SW 1271 (cell line): ENCODE measurements around the gene ZNF791.
"Not testable (repeated sequence)": the region's sequence is repeated elsewhere in the genome, so short reads cannot be mapped to it uniquely, and the experiment has no call there.

Experiments
- DNase-seq, 2 experiments: peaks; one replicate each; lab custom pipeline; 2025; lab: John Stamatoyannopoulos, UW

The ZNF791 gene

DNA sequence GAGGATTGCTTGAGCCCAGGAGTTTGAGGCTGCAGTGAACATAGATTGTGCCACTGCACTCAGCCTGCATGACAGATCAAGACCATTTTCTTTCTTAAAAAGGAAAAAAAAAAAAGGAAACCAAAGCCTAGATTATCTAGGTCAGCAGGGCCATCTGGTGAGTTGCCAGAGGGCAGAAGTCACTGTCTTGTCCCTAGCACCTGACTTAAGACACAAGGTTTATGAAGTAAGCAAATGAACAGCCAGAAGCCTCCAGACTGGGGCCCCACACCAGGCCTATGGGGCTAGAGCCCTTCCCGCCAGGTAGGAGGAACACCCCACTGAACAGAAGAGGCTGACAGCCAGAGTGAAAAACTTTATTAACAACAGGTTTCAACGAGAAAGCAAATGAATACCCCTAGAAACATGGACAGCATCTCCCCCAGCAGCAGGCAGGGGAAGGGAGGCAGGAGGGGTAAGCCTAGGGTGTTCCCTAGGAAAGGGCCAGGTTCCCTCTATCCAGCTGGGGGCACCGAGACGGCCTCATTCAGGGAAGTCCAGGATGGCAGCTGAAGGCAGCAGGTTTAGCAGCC is 57.1 kb downstream of the ZNF791 start:
- no peak for DNase-seq

DNA sequence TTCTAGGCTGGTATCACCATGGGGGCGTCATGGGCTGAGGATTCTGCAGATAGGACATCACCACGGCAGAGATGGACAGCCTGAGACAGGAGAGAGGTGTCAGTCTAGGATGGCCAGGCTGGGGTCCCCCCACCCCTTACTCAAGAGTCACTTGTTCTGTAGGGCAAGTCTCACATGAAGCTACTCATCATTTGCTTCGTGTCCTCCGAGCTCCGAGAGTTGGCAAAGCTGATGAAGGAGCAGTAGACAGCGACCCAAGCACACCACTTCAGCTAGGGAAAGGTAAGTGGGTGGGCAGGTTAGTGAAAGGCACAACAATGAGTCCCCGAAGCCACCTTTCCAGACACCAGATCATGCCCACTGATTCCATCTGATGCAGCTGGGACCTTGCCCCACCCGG is 57.6 kb downstream of the ZNF791 start:
- DNase-seq: no peak

DNA sequence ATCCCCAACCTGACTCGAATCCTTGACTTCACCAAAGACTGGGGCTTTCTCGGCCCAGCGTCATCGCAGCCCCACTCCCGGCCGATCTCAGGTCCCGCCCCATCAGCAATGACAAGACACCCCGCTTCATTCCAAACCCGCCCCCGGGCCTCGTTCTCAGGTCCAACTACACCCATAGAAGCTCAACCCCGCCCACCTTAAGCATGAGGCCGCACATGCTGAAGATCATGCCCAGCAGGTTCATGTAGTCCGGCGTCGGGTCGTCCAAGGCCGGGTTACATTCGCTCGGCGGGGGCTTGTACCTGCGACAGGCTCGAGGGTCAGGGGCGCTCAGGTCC is 58.2 kb downstream of the ZNF791 start:
- peak in 1 of 2 experiments; percentile 67 for DNase-seq

DNA sequence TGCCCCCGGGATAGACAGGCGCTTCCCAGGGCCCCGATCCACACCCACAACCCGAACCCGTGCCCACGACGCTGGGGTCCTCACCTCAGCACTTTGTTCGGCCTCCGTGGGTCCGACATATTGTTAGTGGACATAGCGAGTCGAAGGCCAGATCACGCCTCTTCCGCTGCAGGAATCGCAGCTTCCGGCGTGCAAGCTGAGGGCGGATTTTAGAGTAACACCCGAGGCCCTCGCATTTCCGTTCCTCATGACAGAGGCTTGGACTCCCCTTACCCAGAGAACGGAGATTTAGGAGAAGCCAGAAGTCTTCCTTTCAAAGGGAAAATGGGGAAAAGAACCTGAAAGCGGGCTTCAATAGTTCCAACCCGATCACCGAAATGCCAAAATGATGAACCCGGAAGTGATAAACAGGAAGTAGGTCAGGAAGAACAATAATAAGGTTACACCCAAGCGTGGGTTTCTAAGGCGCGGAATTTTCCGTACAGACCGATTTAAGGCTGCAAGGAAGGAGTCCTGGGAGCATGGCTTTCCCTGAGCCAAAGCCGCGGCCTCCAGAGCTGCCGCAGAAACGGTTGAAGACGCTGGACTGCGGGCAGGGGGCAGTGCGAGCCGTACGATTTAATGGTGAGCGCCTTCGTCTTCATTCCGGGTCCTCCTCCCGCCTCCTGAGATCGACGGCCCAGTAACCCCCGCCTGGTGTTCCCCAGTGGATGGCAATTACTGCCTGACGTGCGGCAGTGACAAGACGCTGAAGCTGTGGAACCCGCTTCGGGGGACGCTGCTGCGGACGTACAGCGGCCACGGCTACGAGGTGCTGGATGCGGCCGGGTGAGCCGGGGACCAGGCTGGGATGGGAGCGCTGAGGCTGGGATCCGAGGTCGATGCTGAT is 58.8 kb downstream of the ZNF791 start:
- DNase-seq: peak; percentile 46 to 90

DNA sequence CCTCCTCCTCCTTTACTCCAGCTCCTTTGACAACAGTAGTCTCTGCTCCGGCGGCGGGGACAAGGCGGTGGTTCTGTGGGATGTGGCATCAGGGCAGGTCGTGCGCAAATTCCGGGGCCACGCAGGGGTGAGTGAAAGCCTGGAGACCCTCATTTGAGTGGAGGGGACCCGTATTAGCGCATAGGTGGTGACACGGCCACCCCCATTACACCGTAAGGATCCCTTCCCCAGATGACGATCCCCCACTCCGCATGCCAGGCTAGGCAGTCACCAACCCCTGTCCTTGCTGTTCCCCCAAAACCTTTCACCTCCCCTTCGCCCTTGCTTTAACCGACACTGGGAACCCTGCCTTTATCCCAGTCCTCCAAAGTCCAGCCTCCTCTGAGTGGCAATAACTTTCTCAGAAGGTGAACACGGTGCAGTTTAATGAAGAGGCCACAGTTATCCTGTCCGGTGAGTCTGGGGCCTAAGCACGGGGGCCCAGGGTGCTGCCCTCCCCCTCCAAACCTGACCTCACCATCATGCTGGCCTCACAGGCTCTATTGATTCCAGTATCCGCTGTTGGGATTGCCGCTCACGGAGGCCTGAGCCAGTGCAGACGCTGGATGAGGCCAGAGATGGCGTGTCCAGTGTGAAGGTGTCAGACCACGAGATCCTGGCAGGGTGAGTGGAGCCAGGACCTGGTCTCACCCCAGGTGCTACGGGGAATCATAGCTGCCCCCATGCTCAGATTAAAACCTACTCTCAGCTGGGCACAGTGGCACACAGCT is 59.6 kb downstream of the ZNF791 start:
- DNase-seq: no peak

DNA sequence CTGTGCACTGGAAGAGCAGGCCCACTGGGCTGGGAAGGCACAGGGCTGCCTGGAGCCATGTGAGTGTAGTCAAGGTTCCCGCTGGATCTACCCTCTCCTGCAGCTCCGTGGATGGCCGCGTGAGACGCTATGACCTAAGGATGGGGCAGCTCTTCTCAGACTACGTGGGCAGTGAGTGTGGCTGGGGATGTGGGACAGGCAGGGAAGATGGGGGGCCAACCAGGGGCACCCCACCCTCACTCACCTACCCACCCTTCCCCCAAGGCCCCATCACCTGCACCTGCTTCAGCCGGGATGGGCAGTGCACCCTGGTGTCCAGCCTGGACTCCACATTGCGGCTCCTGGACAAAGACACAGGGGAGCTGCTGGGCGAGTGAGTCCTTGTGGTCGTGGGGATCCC is 62.0 kb downstream of the ZNF791 start:
- no peak for DNase-seq

DNA sequence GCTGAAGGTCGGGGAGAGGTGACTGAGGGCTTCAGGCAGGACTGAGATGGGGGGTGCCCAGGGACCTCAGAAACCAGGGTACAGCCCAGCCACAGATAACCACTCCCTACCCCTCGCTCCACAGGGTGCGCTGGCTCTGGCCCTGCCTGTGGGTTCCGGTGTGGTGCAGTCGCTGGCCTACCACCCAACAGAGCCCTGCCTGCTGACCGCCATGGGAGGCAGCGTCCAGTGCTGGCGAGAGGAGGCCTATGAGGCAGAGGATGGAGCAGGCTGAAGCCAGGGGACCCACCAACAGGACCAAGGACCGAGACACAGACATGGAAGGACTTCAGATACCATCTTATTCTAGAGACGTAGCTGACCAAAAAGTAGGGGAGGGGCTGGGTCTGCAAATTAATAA is 64.7 kb downstream of the ZNF791 start:
- DNase-seq: no peak

DNA sequence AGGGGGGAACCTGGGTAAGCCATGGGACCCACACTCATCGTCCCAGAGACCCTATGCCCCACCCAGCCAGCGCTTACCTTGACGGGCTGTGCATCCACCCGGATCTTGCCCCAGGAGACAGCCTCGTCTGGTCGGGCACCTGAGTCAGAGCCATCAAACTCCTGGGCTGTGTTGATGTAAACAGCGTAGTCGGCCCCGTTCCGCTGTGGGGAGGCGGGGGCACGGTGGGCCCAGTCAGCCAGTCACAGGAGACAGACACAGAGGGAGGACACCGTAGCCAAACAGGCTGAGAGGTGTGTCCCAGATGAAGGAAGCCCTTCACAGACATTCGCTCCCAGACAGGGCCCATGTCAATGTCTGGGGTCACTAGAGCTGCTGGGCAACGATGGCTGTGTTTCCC is 65.2 kb downstream of the ZNF791 start:
- DNase-seq: no peak

DNA sequence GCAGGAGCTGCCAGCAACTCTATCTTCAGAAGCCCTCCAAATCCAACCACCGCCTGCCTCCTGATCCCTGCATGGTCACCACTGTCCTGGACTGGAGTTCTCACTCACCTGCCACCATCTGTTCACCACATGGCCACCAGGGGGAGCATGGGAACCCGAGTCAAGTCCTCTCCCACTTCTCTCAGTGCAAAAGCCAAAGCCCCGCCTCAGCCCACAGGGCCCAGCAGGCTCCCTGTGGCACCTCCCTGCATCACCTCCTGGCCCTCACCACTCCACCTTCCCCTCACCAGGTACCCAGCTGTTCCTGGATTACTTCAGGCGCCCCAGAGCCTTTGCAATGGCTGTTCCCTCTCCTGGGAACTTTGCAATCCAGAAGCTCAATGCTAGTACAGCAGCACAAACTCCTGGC is 65.7 kb downstream of the ZNF791 start:
- DNase-seq: peak; percentile 64 to 67

DNA sequence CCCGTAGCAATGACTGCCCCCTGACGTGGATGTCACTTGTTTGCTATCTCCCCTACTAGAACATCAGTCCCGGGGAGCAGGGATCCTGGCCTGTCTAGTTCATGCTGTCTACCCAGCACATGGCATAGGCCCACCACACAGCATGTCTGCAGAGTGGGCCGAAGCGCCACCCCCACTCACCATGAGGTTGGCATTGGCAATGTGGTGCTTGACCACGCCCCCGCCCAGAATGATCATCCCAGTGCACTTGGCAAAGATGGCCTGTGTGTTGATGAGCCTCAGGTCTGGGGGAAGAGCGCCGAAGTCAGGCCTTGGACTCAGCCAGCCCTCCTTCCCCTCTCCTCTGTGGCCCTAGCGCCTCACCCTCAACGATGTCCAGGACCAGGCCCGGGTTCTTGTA is 66.2 kb downstream of the ZNF791 start:
- no peak for DNase-seq

DNA sequence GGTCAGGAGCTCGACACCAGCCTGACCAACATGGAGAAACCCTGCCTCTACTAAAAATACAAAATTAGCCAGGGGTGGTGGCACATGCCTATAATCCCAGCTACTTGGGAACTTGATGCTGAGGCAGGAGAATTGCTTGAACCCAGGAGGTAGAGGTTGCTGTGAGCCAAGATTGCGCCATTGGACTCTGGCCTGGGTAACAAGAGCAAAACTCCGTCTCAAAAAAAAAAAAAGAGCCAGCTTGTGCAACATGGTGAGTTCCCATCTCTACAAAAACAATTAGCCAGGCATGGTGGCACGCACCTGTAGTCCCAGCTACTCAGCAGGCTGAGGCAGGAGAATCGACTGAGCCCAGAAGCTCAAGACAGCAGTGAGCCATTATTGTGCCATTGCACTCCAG is 67.3 kb downstream of the ZNF791 start:
- DNase-seq: not testable (repeated sequence)

DNA sequence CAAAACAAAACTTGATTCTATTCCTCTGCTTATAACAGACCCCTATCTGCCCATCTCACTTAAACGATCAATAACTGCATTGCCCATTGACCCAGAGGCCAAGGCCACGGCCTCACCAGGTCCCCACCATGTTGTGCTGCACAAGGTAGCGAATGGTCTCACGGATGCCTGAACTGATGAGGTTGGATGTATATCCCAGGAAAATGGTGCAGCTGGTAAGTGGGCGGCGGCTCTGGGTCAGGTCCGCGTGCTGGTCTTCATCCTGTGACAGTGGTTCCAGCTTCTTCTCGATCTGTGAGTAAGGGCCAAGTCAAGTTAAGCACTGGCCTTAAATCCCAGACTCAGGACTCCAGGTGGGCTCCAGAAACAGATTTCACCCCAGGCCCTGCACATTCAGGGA is 69.3 kb downstream of the ZNF791 start:
- no peak for DNase-seq

DNA sequence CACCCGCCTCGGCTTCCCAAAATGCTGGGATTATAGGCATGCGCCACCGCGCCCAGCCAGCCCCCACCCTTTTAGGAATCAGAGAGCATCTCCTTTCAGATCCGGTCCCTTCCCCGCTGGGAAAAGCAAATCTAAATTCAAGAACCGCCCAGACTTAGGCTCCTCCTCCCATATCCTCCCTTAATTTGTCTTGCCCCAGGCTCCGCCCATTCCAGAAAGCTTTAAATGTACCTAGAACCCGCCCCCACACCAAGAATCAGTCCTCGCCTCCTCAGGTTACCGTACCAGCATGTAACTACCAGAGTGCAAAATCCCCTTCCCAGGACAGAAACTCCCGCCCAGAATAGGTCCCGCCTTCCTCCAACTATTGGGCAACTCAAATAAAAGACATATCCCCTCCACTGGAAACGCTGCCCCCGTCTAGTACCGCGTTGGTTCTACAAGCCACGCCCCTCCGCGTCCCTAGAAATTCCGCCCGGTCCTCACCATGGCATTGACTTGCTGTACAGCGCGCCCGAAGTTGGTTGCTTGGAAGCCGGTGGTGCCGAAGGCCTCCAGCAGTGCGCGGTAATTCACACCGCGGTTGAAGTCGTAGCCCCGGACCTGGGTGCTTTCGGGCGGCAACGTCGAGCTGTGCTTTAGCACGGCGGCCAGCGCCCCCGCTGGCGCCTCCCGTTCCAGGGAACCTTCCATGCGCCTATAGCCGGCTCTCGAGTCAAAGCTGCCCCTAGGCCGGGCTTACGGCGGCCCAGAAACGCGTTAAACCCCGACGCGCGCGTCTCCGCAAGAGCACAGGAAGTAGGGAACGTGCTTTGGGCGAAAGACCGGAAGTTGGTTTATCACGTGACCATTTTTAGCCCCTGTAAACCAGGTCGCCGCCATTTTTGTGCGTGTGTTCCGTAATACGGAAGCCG is 70.6 kb downstream of the ZNF791 start, which contains the start of gene DHPS:
Gene DHPS (minus strand): TSS at position 807 of the 914 bp plus-strand sequence. CDS start 114 bp downstream, at position 693.
- peak; percentile 94 to 98 for DNase-seq
